Psoas muscle (tissue), 8 donors: ENCODE measurements around the gene TCERG1L. TPM values are rescaled to one million over a fixed set of nuclear protein-coding genes. Genes with fewer than 3 reads are reported as not detected.

Source experiments
- ATAC-seq, 4 donors: fragments of 200-7000 bp; cut with Tn5 transposase; one replicate each; pipeline ENCODE4 v1.9.1; 2020; ENCODE audit warnings: moderate library complexity in 3 of 4, mild to moderate bottlenecking in 2 of 4
- DNase-seq, 2 donors: peaks; one replicate each; pipeline ENCODE4 v3.0.0-alpha.2; 2020
- H3K27ac ChIP-seq: fragments of 200-600 bp; one replicate; pipeline ENCODE4 v1.8.0; 2022
- H3K27me3 ChIP-seq, 3 donors: fragments of 200-600 bp in 1 of 3; one replicate each; pipeline versions ENCODE4 v1.6.1 to v1.8.0; 2013 to 2022; ENCODE audit warnings: low read length in 2 of 3, mild to moderate bottlenecking in 2 of 3, moderate library complexity in 1 of 3; ENCODE audit not compliant: insufficient read depth in 3 of 3
- H3K36me3 ChIP-seq, 2 donors: fragments of 200-600 bp in 1 of 2; one replicate each; pipeline versions ENCODE4 v1.6.1 to v1.8.0; 2013 to 2022; ENCODE audit warnings: low read depth in 1 of 2, mild to moderate bottlenecking in 1 of 2, moderate library complexity in 1 of 2; ENCODE audit not compliant: insufficient read depth in 1 of 2
- H3K4me1 ChIP-seq: fragments of 200-600 bp; one replicate; pipeline ENCODE4 v1.8.0; 2022
- H3K4me3 ChIP-seq: fragments of 200-600 bp; one replicate; pipeline ENCODE4 v1.8.0; 2022; ENCODE audit warnings: mild to moderate bottlenecking
- H3K9me3 ChIP-seq: fragments of 200-600 bp; one replicate; pipeline ENCODE4 v1.8.0; 2022
- CTCF ChIP-seq: fragments of 200-600 bp; IDR thresholded peaks from one replicate; pipeline ENCODE4 v1.8.0; 2022; ENCODE audit warnings: antibody characterized with exemption
- whole genome bisulfite sequencing, 3 donors: extraction: QIAGEN DNeasy Blood & Tissue Kit; methylation state at CpG; one replicate each; pipeline versions ENCODE4 v1.1.6 to v1.1.7; 2013; 5-methylcytosine and 5-hydroxymethylcytosine counted together
- intact Hi-C, 2 donors: fragments of 100-400 bp; cut with DNase I; formaldehyde crosslinking; loops; one replicate each; pipeline versions ENCODE4 v1.11.0 to v1.14.2; 2022
- polyA plus RNA-seq, 3 donors: library from polyadenylated mRNA; stranded (reverse); fragments of 200-250 nt; gene quantifications; one replicate each; pipeline ENCODE4 v1.2.3, GENCODE V29; 2013
- total RNA-seq, 4 donors: library from RNA; stranded (reverse); fragmentation: NEBNext Ultra II Directional in 2 of 4; extraction: Animal tissue kit (Norgen Biotek cat#: 25700) in 2 of 4; gene quantifications; one replicate each; pipeline versions ENCODE4 v1.2.1 to v1.2.4, GENCODE V29; 2021 to 2023
- donor health status: healthy with polysubstance abuse.
- donor health status: DM: no; HTN: no; CAD: no; lungs with moderate emphysema.
- donor health status: Bipolar disorder and iron deficiency.
- donor health status: healthy.
- donor health status: DM: yes; HTN: yes; CAD: no.
- donor health status: DM: no; HTN: no; CAD: no.
- donor health status: DM: no; HTN: no; CAD: no.
- donor health status: DM: yes; HTN: yes; CAD: no.

Gene TCERG1L
- total and polyA plus RNA-seq, 7 donors = 0.01 TPM; not detected in 6

DNA sequence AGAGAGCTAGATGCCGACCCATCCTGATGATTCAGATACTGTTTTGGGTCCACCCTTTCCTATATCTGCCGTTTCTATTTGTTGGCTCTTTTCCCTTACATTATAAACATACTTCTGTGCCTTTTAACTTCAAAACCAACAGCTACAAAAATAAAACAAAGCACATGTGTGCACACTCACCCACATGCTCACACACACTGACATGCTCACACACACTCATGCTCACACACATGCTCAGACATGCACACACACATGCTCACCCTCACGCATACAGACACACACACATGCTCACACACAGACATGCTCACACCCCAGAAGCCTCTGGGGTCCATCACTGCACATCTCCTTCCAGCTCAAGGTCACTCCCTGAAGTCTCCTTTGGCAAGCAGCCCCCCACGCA lies 88.1 kb downstream of the TCERG1L start:
- intact Hi-C loops = no loop called here
- Histone ChIP-seq H3K27ac (no peak overlapping the region), H3K36me3 (no peaks in the 10 kb centered on the region), H3K4me1 (no peaks in the 10 kb centered on the region), H3K27me3 (peaks cover 0 to 14% (median 2%) of the 10 kb centered on the region in 3 donors), H3K4me3 (no peak overlapping the region), H3K9me3 (no peaks in the 10 kb centered on the region)
- DNase-seq = no peak
- 65 to 78% (median 73%) methylated on average over 4 of the region's 4 CpGs for WGBS, 3 donors
- TF ChIP-seq CTCF = no peak
- ATAC-seq = no peak

GRCh38 chr10:131222986-131223385 lies 88.5 kb downstream of the TCERG1L start:
- intact Hi-C loops = no loop called here
- peaks cover 0 to 14% (median 2%) of the 10 kb centered on the region in 3 donors for H3K27me3 ChIP-seq

GRCh38 chr10:131221632-131222277 lies 89.8 kb downstream of the TCERG1L start:
- Histone ChIP-seq H3K27me3 (peaks cover 0 to 17% (median 2%) of the 10 kb centered on the region in 3 donors), H3K4me1 (no peaks in the 10 kb centered on the region), H3K4me3 (no peak overlapping the region), H3K27ac (no peak overlapping the region), H3K9me3 (no peaks in the 10 kb centered on the region), H3K36me3 (no peaks in the 10 kb centered on the region)
- intact Hi-C loops = no loop called here
- WGBS, 3 donors = 76 to 82% (median 80%) methylated on average over 23 of the region's 23 CpGs
- no peak for ATAC-seq
- DNase-seq = peak in 1 of 2 donors; percentile 24
- TF ChIP-seq CTCF = no peak

More at GRCh38 chr10:131222986-131223385, 88.5 kb downstream of the TCERG1L start:
- Histone ChIP-seq H3K36me3 (no peaks in the 10 kb centered on the region), H3K27ac (no peak overlapping the region), H3K9me3 (no peaks in the 10 kb centered on the region), H3K4me3 (no peak overlapping the region), H3K4me1 (no peaks in the 10 kb centered on the region)
- WGBS, 3 donors = 91 to 94% (median 92%) methylated on average over 16 of the region's 16 CpGs
- DNase-seq (peak in 1 of 2 donors; percentile 38), ATAC-seq (no peak)
- no peak for TF ChIP-seq CTCF

- WGBS, 3 donors = 67 to 76% (median 70%) methylated on average over 7 to 11 of the region's 11 CpGs
- ATAC-seq = no peak
- H3K27me3 ChIP-seq = peaks cover 0 to 17% (median 2%) of the 10 kb centered on the region in 3 donors
Observed at GRCh38 chr10:131220601-131221171, 90.8 kb downstream of the TCERG1L start.

More at GRCh38 chr10:131220601-131221171, 90.8 kb downstream of the TCERG1L start:
- no peak for TF ChIP-seq CTCF
- H3K27ac ChIP-seq = no peak overlapping the region
- H3K4me3 ChIP-seq = no peak overlapping the region
- H3K36me3 ChIP-seq = no peaks in the 10 kb centered on the region
- H3K9me3 ChIP-seq = no peaks in the 10 kb centered on the region
- intact Hi-C loops = no loop called here
- DNase-seq = peak in 1 of 2 donors; percentile 29
- H3K4me1 ChIP-seq = no peaks in the 10 kb centered on the region
